A549 (cell line): ENCODE results near the gene CMIP. TPM values are rescaled to one million over a fixed set of nuclear protein-coding genes. Genes with fewer than 3 reads are reported as not detected.
A peak's percentile ranks its signal among the peaks of the same experiment; 100 is the strongest.

ENCODE experiments used
- ATAC-seq, 2 experiments: fragments of 200-7000 bp in 1 of 2; fragments of >200 bp in 1 of 2; cut with Nextera tagmentation in 1 of 2; cut with Tn5 transposase in 1 of 2; 3 replicates each; pipeline versions ENCODE4 v1.8.0 to v1.9.1; 2018 to 2020; ENCODE audit warnings: mild to moderate bottlenecking in 1 of 2, moderate library complexity in 1 of 2
- CTCF ChIA-PET: fragments of 300-600 bp; sonication (Branson Sonifier 250); formaldehyde crosslinking; extraction: SDS; loops from one replicate; lab custom pipeline; 2021; ENCODE audit warnings: antibody characterized with exemption, inconsistent platforms; lab: Yijun Ruan, JAX
- POLR2A ChIA-PET: fragments of 350-600 bp; formaldehyde crosslinking; extraction: SDS; loops from one replicate; lab custom pipeline; 2021; ENCODE audit warnings: antibody characterized with exemption, inconsistent platforms; lab: Yijun Ruan, JAX
- DNase-seq, 2 experiments: peaks; one replicate each; pipeline versions ENCODE4 v3.0.0 to v3.0.0-alpha.2; 2011 to 2016; ENCODE audit warnings: low read depth in 1 of 2, low spot score in 1 of 2
- FAIRE-seq: peaks from 2 replicates; lab custom pipeline; 2011; peaks lifted over from hg19 to GRCh38; lab: Jason Lieb, UNC
- H3K27ac ChIP-seq, 2 experiments: fragments of >200 bp; sonication (Bioruptor Twin); formaldehyde crosslinking; 3 replicates each; pipeline ENCODE4 v1.5.1; 2016 to 2017
- H3K4me1 ChIP-seq: fragments of >200 bp; sonication (Bioruptor Twin); formaldehyde crosslinking; 3 replicates; pipeline ENCODE4 v1.6.1; 2016
- H3K4me2 ChIP-seq: fragments of >200 bp; sonication (Bioruptor Twin); formaldehyde crosslinking; 3 replicates; pipeline ENCODE4 v1.6.1; 2016
- H3K4me3 ChIP-seq: fragments of >200 bp; sonication (Bioruptor Twin); formaldehyde crosslinking; 3 replicates; pipeline ENCODE4 v1.5.1; 2016
- H3K9me3 ChIP-seq: fragments of >200 bp; sonication (Bioruptor Twin); formaldehyde crosslinking; 3 replicates; pipeline ENCODE4 v1.6.1; 2016
- BCL3 ChIP-seq: fragments of >200 bp; sonication (Bioruptor Twin); formaldehyde crosslinking; IDR thresholded peaks from 3 replicates; pipeline ENCODE4 v1.6.1; 2016
- CHD2 ChIP-seq: fragments of 150-350 bp; IDR thresholded peaks from 2 replicates; pipeline ENCODE4 v1.6.1; 2014; ENCODE audit warnings: low read length; ENCODE audit not compliant: partially characterized antibody
- EHMT2 ChIP-seq: fragments of 200-600 bp; sonication (generic); IDR thresholded peaks from 2 replicates; pipeline ENCODE4 v1.6.1; 2016; ENCODE audit warnings: antibody characterized with exemption, low read depth, mild to moderate bottlenecking, moderate library complexity
- FOSB ChIP-seq: fragments of 250-450 bp; sonication (Bioruptor Pico); IDR thresholded peaks from 2 replicates; pipeline ENCODE4 v1.5.0; 2020; ENCODE audit warnings: mild to moderate bottlenecking, moderate library complexity
- FOSL2 ChIP-seq, 2 experiments: fragments of 450-650 bp in 1 of 2; fragments of >200 bp in 1 of 2; sonication (Bioruptor Twin) in 1 of 2; formaldehyde crosslinking; IDR thresholded peaks; 2 replicates each; pipeline versions ENCODE4 v1.5.0 to v1.6.1; 2016 to 2020; ENCODE audit warnings: mild to moderate bottlenecking in 1 of 2, moderate library complexity in 1 of 2
- GATA3 ChIP-seq: IDR thresholded peaks from 2 replicates; pipeline ENCODE4 v1.6.1; 2012; ENCODE audit warnings: borderline replicate concordance
- HDAC2 ChIP-seq: fragments of 200-600 bp; sonication (generic); IDR thresholded peaks from 2 replicates; pipeline ENCODE4 v1.6.1; 2016
- HEYL ChIP-seq: fragments of 250-450 bp; sonication (Bioruptor Pico); IDR thresholded peaks from 2 replicates; pipeline ENCODE4 v1.8.0; 2021; ENCODE audit warnings: mild to moderate bottlenecking, moderate library complexity
- HMGXB4 ChIP-seq: fragments of 250-450 bp; sonication (Bioruptor Pico); IDR thresholded peaks from 2 replicates; pipeline ENCODE4 v1.5.0; 2021; ENCODE audit warnings: mild to moderate bottlenecking, moderate library complexity, borderline replicate concordance
- KDM5A ChIP-seq: fragments of 200-600 bp; sonication (generic); IDR thresholded peaks from 2 replicates; pipeline ENCODE4 v1.6.1; 2016; ENCODE audit warnings: antibody characterized with exemption, mild to moderate bottlenecking
- MAFK ChIP-seq: fragments of 450-650 bp; IDR thresholded peaks from 2 replicates; pipeline ENCODE4 v1.6.1; 2014; ENCODE audit not compliant: partially characterized antibody
- NPAS2 ChIP-seq: fragments of 250-450 bp; sonication (Bioruptor Pico); IDR thresholded peaks from 2 replicates; pipeline ENCODE4 v1.8.0; 2022; ENCODE audit warnings: mild to moderate bottlenecking, moderate library complexity, borderline replicate concordance
- NR3C1 ChIP-seq: fragments of >200 bp; sonication (Bioruptor Twin); formaldehyde crosslinking; IDR thresholded peaks from 3 replicates; pipeline ENCODE4 v1.6.1; 2017
- PHF8 ChIP-seq: fragments of 200-600 bp; sonication (generic); IDR thresholded peaks from 2 replicates; pipeline ENCODE4 v1.6.1; 2016; ENCODE audit warnings: low read depth, mild to moderate bottlenecking, antibody characterized with exemption, moderate library complexity, borderline replicate concordance
- RAD21 ChIP-seq, 2 experiments: fragments of >200 bp in 1 of 2; sonication (Bioruptor Twin) in 1 of 2; formaldehyde crosslinking in 1 of 2; IDR thresholded peaks in 1 of 2; conservative IDR thresholded peaks in 1 of 2; 2 replicates in 1 of 2; 3 replicates in 1 of 2; pipeline ENCODE4 v1.6.1; 2012 to 2018; ENCODE audit warnings: inconsistent platforms in 1 of 2
- RCOR1 ChIP-seq: fragments of 150-350 bp; IDR thresholded peaks from 2 replicates; pipeline ENCODE4 v1.6.1; 2014; ENCODE audit warnings: antibody characterized with exemption, low read length, low read depth
- RNF2 ChIP-seq: fragments of 200-600 bp; sonication (generic); IDR thresholded peaks from 2 replicates; pipeline ENCODE4 v1.6.1; 2016; ENCODE audit warnings: low read depth, mild to moderate bottlenecking, antibody characterized with exemption, moderate library complexity, borderline replicate concordance
- SMC3 ChIP-seq: fragments of >200 bp; sonication (Bioruptor Twin); formaldehyde crosslinking; IDR thresholded peaks from 3 replicates; pipeline ENCODE4 v1.6.1; 2018; ENCODE audit warnings: inconsistent platforms
- TFCP2L1 ChIP-seq: fragments of 250-450 bp; sonication (Bioruptor Pico); IDR thresholded peaks from 2 replicates; pipeline ENCODE4 v1.5.0; 2021; ENCODE audit warnings: mild to moderate bottlenecking
- USF2 ChIP-seq: fragments of 450-650 bp; IDR thresholded peaks from 2 replicates; pipeline ENCODE4 v1.6.1; 2014; ENCODE audit warnings: antibody characterized with exemption
- ZC3H11A ChIP-seq: fragments of 450-650 bp; IDR thresholded peaks from 2 replicates; pipeline ENCODE4 v1.6.1; 2014; ENCODE audit warnings: antibody characterized with exemption, mild to moderate bottlenecking
- ZNF302 ChIP-seq: fragments of 250-450 bp; sonication (Bioruptor Pico); IDR thresholded peaks from 2 replicates; pipeline ENCODE4 v1.9.0; 2021; ENCODE audit warnings: inconsistent platforms, mild to moderate bottlenecking, moderate library complexity
- WGBS: methylation state at CpG from one replicate; pipeline ENCODE4 v1.1.6; 2017; ENCODE audit errors: missing lambda C conversion rate; 5-methylcytosine and 5-hydroxymethylcytosine counted together
- polyA plus RNA-seq, 4 experiments: library from polyadenylated mRNA; depleted of rRNA in 3 of 4; stranded (reverse); fragments of >200 nt; fragmentation: RNase III in 1 of 4; extraction: RNeasy Plus Mini Kit Qiagen cat#74134 plus additional on column Dnase treatment in 1 of 4; gene quantifications; 2 replicates in 3 of 4; 3 replicates in 1 of 4; pipeline ENCODE4 v1.2.3, GENCODE V29; 2011 to 2017
- TF ChIP-seq, protein P1 (sequence below): fragments of >200 bp; sonication (Bioruptor Twin); formaldehyde crosslinking; IDR thresholded peaks from 2 replicates; pipeline ENCODE4 v1.6.1; 2016
- TF ChIP-seq, protein P2 (sequence below): fragments of >200 bp; sonication (Bioruptor Twin); formaldehyde crosslinking; IDR thresholded peaks from 3 replicates; pipeline ENCODE4 v1.5.1; 2016
- TF ChIP-seq, protein P3 (sequence below): IDR thresholded peaks from 2 replicates; pipeline ENCODE4 v1.6.1; 2012

The CMIP gene
- polyA plus RNA-seq, 2 of the 4 experiments (the other 2 are of a cell fraction): 21.6 to 125 TPM

GRCh38 chr16:81696166-81696960 is 251.8 kb downstream of the CMIP start:
- Histone ChIP-seq H3K4me3 (no peak overlapping the region), H3K27ac (peak overlapping the region in 1 of 2 experiments; percentile 75; a peak in 3 of 6 replicates), H3K4me1 (peaks cover 39% of the 10 kb centered on the region), H3K9me3 (no peaks in the 10 kb centered on the region), H3K4me2 (no peak overlapping the region)
- ChIA-PET CTCF (interaction anchor here (0.6 to 3.0 kb wide), 26 partner anchors 8 to 331 kb away, joined by 3 to 33 read pairs (median 6); no protein-coding TSS in a partner anchor), POLR2A (no interaction called here)
- TF ChIP-seq GATA3 (no peak), BCL3 (no peak), HEYL (CRISPR knock-in tag) (no peak), NR3C1 (no peak), FOSB (no peak), RNF2 (no peak), ZNF302 (CRISPR knock-in tag) (no peak), MAFK (no peak), HMGXB4 (CRISPR knock-in tag) (no peak), USF2 (no peak), HDAC2 (no peak), ZC3H11A (no peak), CHD2 (no peak), RCOR1 (no peak), NPAS2 (CRISPR knock-in tag) (no peak), EHMT2 (no peak), RAD21 (conservative IDR thresholded peaks at IDR 0.05 in 1 of 2, IDR thresholded peaks at IDR 0.05 in 1 of 2) (no peak), FOSL2 (IDR thresholded peaks at IDR 0.05) (no peak), FOSL2 (CRISPR knock-in tag; IDR thresholded peaks at IDR 0.05) (no peak)
- TF ChIP-seq, protein P1, sequence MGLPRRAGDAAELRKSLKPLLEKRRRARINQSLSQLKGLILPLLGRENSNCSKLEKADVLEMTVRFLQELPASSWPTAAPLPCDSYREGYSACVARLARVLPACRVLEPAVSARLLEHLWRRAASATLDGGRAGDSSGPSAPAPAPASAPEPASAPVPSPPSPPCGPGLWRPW: no peak
- FAIRE-seq (no peak), DNase-seq (no peak), ATAC-seq (peak in 1 of 2 experiments; percentile 7; a peak in 4 of 6 replicates)
- 86% methylated on average over 16 of the region's 22 CpGs for WGBS

GRCh38 chr16:81696961-81697615 is 252.5 kb downstream of the CMIP start:
- H3K9me3 ChIP-seq: no peaks in the 10 kb centered on the region
- WGBS: 66% methylated on average over 15 of the region's 16 CpGs
- H3K4me2 ChIP-seq: no peak overlapping the region
- H3K27ac ChIP-seq: peak overlapping the region; percentile 10 to 75; a peak in 4 of 6 replicates
- TF ChIP-seq GATA3: no peak
- TF ChIP-seq KDM5A: no peak
- TF ChIP-seq, protein P2, sequence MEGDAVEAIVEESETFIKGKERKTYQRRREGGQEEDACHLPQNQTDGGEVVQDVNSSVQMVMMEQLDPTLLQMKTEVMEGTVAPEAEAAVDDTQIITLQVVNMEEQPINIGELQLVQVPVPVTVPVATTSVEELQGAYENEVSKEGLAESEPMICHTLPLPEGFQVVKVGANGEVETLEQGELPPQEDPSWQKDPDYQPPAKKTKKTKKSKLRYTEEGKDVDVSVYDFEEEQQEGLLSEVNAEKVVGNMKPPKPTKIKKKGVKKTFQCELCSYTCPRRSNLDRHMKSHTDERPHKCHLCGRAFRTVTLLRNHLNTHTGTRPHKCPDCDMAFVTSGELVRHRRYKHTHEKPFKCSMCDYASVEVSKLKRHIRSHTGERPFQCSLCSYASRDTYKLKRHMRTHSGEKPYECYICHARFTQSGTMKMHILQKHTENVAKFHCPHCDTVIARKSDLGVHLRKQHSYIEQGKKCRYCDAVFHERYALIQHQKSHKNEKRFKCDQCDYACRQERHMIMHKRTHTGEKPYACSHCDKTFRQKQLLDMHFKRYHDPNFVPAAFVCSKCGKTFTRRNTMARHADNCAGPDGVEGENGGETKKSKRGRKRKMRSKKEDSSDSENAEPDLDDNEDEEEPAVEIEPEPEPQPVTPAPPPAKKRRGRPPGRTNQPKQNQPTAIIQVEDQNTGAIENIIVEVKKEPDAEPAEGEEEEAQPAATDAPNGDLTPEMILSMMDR: peak; percentile 66
- peak; percentile 66 for TF ChIP-seq SMC3
- TF ChIP-seq HEYL (CRISPR knock-in tag): no peak
- TF ChIP-seq EHMT2: no peak
- no peak for TF ChIP-seq ZNF302 (CRISPR knock-in tag)
- TF ChIP-seq TFCP2L1 (CRISPR knock-in tag): no peak
- peak; percentile 70 to 73 for TF ChIP-seq RAD21 (conservative IDR thresholded peaks at IDR 0.05 in 1 of 2, IDR thresholded peaks at IDR 0.05 in 1 of 2)
- TF ChIP-seq PHF8: no peak
- TF ChIP-seq, protein P3, sequence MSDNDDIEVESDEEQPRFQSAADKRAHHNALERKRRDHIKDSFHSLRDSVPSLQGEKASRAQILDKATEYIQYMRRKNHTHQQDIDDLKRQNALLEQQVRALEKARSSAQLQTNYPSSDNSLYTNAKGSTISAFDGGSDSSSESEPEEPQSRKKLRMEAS: peak; percentile 18; the same call in 1 of the 2 replicates
- ATAC-seq: peak; percentile 59 to 78; a peak in 5 of 6 replicates
- no peak for FAIRE-seq
- CTCF ChIA-PET: interaction anchor here (0.6 to 3.0 kb wide), 37 partner anchors 9 to 332 kb away, joined by 3 to 33 read pairs (median 5); no protein-coding TSS in a partner anchor
- POLR2A ChIA-PET: interaction anchor here (0.7 kb wide), 1 partner anchor 149 kb away, joined by 3 read pairs; no protein-coding TSS in a partner anchor
- H3K4me3 ChIP-seq: no peak overlapping the region
- peaks cover 40% of the 10 kb centered on the region for H3K4me1 ChIP-seq
- DNase-seq: peak; percentile 59 to 76
